ENCODE data around the gene THRB. TPM values are rescaled to one million over a fixed set of nuclear protein-coding genes. Genes with fewer than 3 reads are reported as not detected.
A peak's percentile ranks its signal among the peaks of the same experiment; 100 is the strongest.

Gene THRB
- total and polyA plus RNA-seq, 8 donors: 3.6 to 47.3 (median 14.5) TPM

DNA sequence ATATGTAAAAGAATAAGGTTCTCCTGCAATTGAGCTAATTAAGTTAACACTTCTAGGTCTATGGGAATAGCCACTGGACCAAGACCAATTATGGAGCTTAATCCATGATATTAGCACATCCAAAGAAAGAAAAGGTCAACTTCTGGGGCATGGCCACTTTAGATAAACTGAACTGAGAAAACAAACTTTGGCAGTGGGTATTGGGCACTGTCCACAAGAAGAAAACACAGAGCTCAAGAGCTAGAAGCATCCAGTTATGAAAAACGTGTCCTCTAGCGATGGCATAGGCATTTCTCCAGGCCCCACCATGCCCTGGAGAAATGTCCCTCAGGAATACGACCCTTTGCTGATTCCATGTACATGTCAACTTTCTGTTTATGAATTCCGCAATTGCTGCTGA is 87.8 kb downstream of the THRB start:
- no peak overlapping the region for H3K4me3 ChIP-seq
- intact Hi-C loops (cut with DNase I; ENCODE audit: low total_unique reads): no loop called here
- 78 to 92% (median 82%) methylated on average over 4 of the region's 4 CpGs for WGBS, 5 donors
- H3K9me3 ChIP-seq: no peaks in the 10 kb centered on the region
- no peaks in the 10 kb centered on the region for H3K36me3 ChIP-seq
- H3K27me3 ChIP-seq: no peaks in the 10 kb centered on the region
- no peak for DNase-seq
- no peak overlapping the region for H3K27ac ChIP-seq
- H3K4me1 ChIP-seq: peaks cover 0 to 9% (median 4%) of the 10 kb centered on the region in 4 donors
- TF ChIP-seq EP300 (IDR thresholded peaks at IDR 0.05) (no peak), POLR2A (IDR thresholded peaks at IDR 0.05) (no peak), CTCF (IDR thresholded peaks at IDR 0.05) (no peak), POLR2AphosphoS5 (IDR thresholded peaks at IDR 0.05) (no peak)

DNA sequence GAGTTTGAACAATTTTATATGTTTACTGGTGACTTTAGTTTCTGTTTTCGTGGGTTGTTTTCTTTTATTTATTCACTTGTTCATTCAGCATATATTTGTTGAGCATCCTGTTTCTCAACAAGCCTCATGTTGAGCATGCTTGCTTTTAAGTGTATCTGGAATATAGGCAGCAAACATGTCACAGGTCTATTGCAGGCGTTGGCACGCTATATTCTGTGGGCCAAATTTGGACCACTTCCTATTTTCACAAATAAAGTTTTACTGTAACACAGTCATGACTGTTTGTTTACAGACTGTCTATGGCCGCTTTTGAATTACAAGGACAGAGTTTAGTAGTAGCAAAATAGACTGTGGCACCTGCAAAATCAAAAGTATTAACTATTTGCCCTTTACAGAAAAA is 89.6 kb downstream of the THRB start:
- TF ChIP-seq CTCF (IDR thresholded peaks at IDR 0.05) (no peak), EP300 (IDR thresholded peaks at IDR 0.05) (no peak), POLR2AphosphoS5 (IDR thresholded peaks at IDR 0.05) (no peak), POLR2A (IDR thresholded peaks at IDR 0.05) (no peak)
- Histone ChIP-seq H3K4me3 (no peak overlapping the region), H3K4me1 (peaks cover 15 to 28% (median 18%) of the 10 kb centered on the region in 4 donors), H3K9me3 (no peaks in the 10 kb centered on the region), H3K27ac (no peak overlapping the region), H3K27me3 (no peaks in the 10 kb centered on the region), H3K36me3 (no peaks in the 10 kb centered on the region)
- no peak for DNase-seq
- 84 to 93% (median 87%) methylated on average over 4 of the region's 4 CpGs for WGBS, 5 donors
- intact Hi-C loops (cut with DNase I; ENCODE audit: low total_unique reads): no loop called here

DNA sequence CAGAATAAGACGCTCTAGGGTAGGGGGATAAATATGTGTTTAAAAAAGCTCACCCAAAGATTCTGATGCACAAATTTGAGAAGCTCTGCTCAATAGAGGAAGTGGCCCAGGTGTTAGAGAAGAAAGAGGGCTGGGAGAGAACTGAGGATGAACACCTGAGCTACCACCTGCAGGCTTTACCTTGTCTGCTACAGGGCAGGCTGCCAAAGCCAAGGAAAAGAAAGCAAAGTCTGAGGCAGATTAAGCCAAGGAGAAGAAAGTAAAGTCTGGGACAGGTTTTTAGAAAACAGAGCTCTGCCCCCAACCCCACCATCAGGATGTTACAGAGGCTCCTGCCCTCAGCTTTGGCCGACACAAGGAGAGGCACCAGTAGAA is 92.9 kb downstream of the THRB start:
- TF ChIP-seq CTCF (IDR thresholded peaks at IDR 0.05): no peak
- no peak for TF ChIP-seq EP300 (IDR thresholded peaks at IDR 0.05)
- no peak for TF ChIP-seq POLR2A (IDR thresholded peaks at IDR 0.05)
- no peak for TF ChIP-seq POLR2AphosphoS5 (IDR thresholded peaks at IDR 0.05)
- Histone ChIP-seq H3K4me1 (peaks cover 15 to 34% (median 24%) of the 10 kb centered on the region in 4 donors), H3K27me3 (no peaks in the 10 kb centered on the region), H3K9me3 (no peaks in the 10 kb centered on the region), H3K27ac (peak overlapping the region in 3 of 5 donors; percentile 0 to 62 (median 16)), H3K36me3 (no peaks in the 10 kb centered on the region), H3K4me3 (no peak overlapping the region)
- 19 to 72% (median 30%) methylated on average over 1 to 2 of the region's 2 CpGs for WGBS, 5 donors
- peak; percentile 52 to 65 for DNase-seq
- intact Hi-C loops (cut with DNase I; ENCODE audit: low total_unique reads): no loop called here

DNA sequence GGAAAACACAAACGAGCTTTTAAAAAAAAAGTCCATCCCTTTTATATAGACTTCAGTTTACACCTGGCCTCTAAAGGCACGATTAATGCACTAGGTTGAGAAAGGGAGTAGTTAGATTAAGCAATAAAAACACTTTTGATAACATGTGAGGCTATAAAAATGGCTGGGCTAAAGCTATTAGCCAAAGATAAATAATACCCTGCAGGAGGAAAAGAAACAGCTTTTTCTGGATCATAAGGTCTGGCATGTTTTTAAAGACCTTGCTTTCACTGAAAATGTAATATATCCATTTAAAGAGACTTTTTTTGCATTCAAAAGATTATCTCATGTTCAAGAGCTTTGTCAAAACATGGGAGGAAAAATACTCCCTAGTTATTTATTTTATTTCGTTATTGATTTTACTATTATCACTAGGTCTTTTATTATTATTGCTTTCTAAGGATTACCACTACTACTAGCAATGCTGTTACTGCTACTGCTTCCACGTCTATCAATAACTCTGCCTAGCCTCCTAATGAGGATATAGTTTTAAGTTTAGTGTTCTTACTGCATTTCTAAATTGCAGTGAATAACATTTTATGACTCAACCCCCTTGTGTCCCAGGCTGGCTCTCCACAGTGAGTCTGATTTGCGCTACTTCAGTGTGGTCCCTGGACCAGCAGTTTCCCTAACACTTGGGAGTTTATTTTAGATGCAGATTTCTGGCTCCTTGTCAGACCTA is 93.4 kb downstream of the THRB start:
- TF ChIP-seq POLR2A (IDR thresholded peaks at IDR 0.05): no peak
- TF ChIP-seq CTCF (IDR thresholded peaks at IDR 0.05): no peak
- no peak for TF ChIP-seq EP300 (IDR thresholded peaks at IDR 0.05)
- no peak for TF ChIP-seq POLR2AphosphoS5 (IDR thresholded peaks at IDR 0.05)
- no peaks in the 10 kb centered on the region for H3K9me3 ChIP-seq
- intact Hi-C loops (cut with DNase I; ENCODE audit: low total_unique reads): no loop called here
- peaks cover 15 to 32% (median 24%) of the 10 kb centered on the region in 4 donors for H3K4me1 ChIP-seq
- no peaks in the 10 kb centered on the region for H3K36me3 ChIP-seq
- no peaks in the 10 kb centered on the region for H3K27me3 ChIP-seq
- no peak overlapping the region for H3K4me3 ChIP-seq
- DNase-seq: peak in 1 of 2 donors; percentile 23
- WGBS, 5 donors: 19 to 37% (median 24%) methylated on average over 5 of the region's 5 CpGs
- peak overlapping the region in 4 of 5 donors; percentile 16 to 66 (median 56) for H3K27ac ChIP-seq
